Neural progenitor cell (in vitro differentiated cells): ENCODE results near the gene UPF2.

ENCODE experiments used
- EZH2 ChIP-seq: fragments of 200-600 bp; sonication (generic); IDR thresholded peaks from 2 replicates; pipeline ENCODE4 v1.6.1; 2017; ENCODE audit warnings: antibody characterized with exemption, mild to moderate bottlenecking, moderate library complexity
- TF ChIP-seq, protein P1 (sequence below): fragments of 200-600 bp; sonication (generic); IDR thresholded peaks from 2 replicates; pipeline ENCODE4 v1.5.1; 2017; ENCODE audit warnings: antibody characterized with exemption, mild to moderate bottlenecking

DNA sequence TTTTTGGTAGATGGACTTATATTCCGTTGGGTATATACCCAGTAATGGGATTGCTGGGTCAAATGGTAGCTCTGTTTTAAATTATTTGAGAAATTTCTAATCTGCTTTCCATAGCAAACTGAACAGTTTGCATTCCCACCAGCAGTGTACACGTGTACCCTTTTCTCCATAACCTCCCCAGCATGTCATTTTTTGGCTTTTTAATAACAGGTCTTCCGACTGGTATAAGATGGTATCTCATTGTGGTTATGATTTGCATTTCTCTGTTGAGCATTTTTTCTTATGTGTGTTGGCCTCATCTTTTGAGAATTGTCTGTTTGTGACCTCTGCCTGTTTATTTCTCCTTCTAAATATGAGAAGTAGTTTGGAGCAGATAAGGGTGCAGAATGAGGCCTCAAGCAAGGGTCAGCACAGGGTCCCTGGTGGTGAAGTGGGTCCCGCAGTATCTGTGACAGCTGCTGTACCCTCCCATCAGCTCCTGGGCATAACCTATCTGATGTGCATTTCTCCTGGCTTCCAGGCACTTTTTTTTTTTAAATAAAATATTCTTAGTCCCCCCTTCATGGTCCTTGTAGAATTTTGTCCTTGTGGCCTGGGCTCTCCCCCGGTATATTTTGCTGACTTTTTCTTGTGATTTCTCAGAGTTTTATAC, 145.9 kb downstream of the UPF2 start:
- TF ChIP-seq, protein P1, sequence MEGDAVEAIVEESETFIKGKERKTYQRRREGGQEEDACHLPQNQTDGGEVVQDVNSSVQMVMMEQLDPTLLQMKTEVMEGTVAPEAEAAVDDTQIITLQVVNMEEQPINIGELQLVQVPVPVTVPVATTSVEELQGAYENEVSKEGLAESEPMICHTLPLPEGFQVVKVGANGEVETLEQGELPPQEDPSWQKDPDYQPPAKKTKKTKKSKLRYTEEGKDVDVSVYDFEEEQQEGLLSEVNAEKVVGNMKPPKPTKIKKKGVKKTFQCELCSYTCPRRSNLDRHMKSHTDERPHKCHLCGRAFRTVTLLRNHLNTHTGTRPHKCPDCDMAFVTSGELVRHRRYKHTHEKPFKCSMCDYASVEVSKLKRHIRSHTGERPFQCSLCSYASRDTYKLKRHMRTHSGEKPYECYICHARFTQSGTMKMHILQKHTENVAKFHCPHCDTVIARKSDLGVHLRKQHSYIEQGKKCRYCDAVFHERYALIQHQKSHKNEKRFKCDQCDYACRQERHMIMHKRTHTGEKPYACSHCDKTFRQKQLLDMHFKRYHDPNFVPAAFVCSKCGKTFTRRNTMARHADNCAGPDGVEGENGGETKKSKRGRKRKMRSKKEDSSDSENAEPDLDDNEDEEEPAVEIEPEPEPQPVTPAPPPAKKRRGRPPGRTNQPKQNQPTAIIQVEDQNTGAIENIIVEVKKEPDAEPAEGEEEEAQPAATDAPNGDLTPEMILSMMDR: no peak
- no peak for TF ChIP-seq EZH2
